Loucy (cell line): ENCODE results near the gene CYP3A4.
"Not testable (repeated sequence)": the region's sequence is repeated elsewhere in the genome, so short reads cannot be mapped to it uniquely, and the experiment has no call there.

Experiments
- H2AFZ ChIP-seq: fragments of 200-600 bp; sonication (generic); 2 replicates; pipeline ENCODE4 v1.6.0; 2016; ENCODE audit warnings: antibody characterized with exemption, mild to moderate bottlenecking, low read length, moderate library complexity
- H3F3A ChIP-seq: fragments of 200-600 bp; 2 replicates; pipeline ENCODE4 v1.6.0; 2016; ENCODE audit warnings: antibody characterized with exemption, low read depth, mild to moderate bottlenecking
- H3K27me3 ChIP-seq: fragments of 200-600 bp; sonication (generic); 2 replicates; pipeline ENCODE4 v1.6.1; 2014; ENCODE audit warnings: low read length, mild to moderate bottlenecking; ENCODE audit not compliant: insufficient read depth, poor library complexity, severe bottlenecking
- H3K36me3 ChIP-seq: fragments of 200-600 bp; sonication (generic); 2 replicates; pipeline ENCODE4 v1.6.1; 2016; ENCODE audit warnings: low read length; ENCODE audit not compliant: insufficient read depth
- H3K4me1 ChIP-seq: fragments of 200-600 bp; sonication (generic); 2 replicates; pipeline ENCODE4 v1.5.1; 2014; ENCODE audit warnings: low read length, mild to moderate bottlenecking; ENCODE audit not compliant: insufficient read depth, poor library complexity, severe bottlenecking
- H3K4me2 ChIP-seq: fragments of 200-600 bp; sonication (generic); 2 replicates; pipeline ENCODE4 v1.6.0; 2014; ENCODE audit warnings: antibody characterized with exemption, low read length, low read depth, mild to moderate bottlenecking; ENCODE audit not compliant: poor library complexity, severe bottlenecking
- H3K4me3 ChIP-seq: fragments of 200-600 bp; sonication (generic); 2 replicates; pipeline ENCODE4 v1.5.1; 2014; ENCODE audit warnings: low read length, mild to moderate bottlenecking, mixed read lengths; ENCODE audit not compliant: poor library complexity, severe bottlenecking
- H3K79me2 ChIP-seq: fragments of 200-600 bp; sonication (generic); 2 replicates; pipeline ENCODE4 v1.6.1; 2014; ENCODE audit warnings: low read length; ENCODE audit not compliant: insufficient read depth
- H3K9ac ChIP-seq: fragments of 200-600 bp; sonication (generic); 2 replicates; pipeline ENCODE4 v1.6.0; 2014; ENCODE audit warnings: mild to moderate bottlenecking, low read depth, low read length, moderate library complexity; ENCODE audit not compliant: poor library complexity, severe bottlenecking
- H3K9me2 ChIP-seq: fragments of 200-600 bp; sonication (generic); replicated peaks from 2 replicates; pipeline ENCODE4 v1.6.1; 2016; ENCODE audit warnings: low read depth, low read length, mixed read lengths
- H3K9me3 ChIP-seq: fragments of 200-600 bp; sonication (generic); 2 replicates; pipeline ENCODE4 v1.6.1; 2014; ENCODE audit warnings: mild to moderate bottlenecking, antibody characterized with exemption, low read length, low read depth; ENCODE audit not compliant: insufficient read depth
- H4K20me1 ChIP-seq: fragments of 200-600 bp; sonication (generic); 2 replicates; pipeline ENCODE4 v1.6.0; 2014; ENCODE audit warnings: antibody characterized with exemption, low read length, mild to moderate bottlenecking; ENCODE audit not compliant: insufficient read depth, poor library complexity, severe bottlenecking
- CTCF ChIP-seq: fragments of 200-600 bp; sonication (generic); conservative IDR thresholded peaks from 2 replicates; pipeline ENCODE4 v1.5.1; 2014; ENCODE audit warnings: mild to moderate bottlenecking, antibody characterized with exemption, low read length
- EZH2phosphoT487 ChIP-seq: fragments of 200-600 bp; IDR thresholded peaks from 2 replicates; pipeline ENCODE4 v1.6.1; 2018; ENCODE audit warnings: antibody characterized with exemption, mild to moderate bottlenecking, moderate library complexity, borderline replicate concordance

CYP3A4 gene

GRCh38 chr7:99798972-99799371 lies 15.0 kb upstream of the CYP3A4 start:
- H3K27me3 ChIP-seq, result no peaks in the 10 kb centered on the region
- H4K20me1 ChIP-seq, result no peaks in the 10 kb centered on the region
- no peak overlapping the region for H3K4me3 ChIP-seq
- no peaks in the 10 kb centered on the region for H3K79me2 ChIP-seq
- H3K4me2 ChIP-seq, result no peak overlapping the region
- no peaks in the 10 kb centered on the region for H3K9me2 ChIP-seq
- TF ChIP-seq EZH2phosphoT487 (no peak), CTCF (no peak)
- no peaks in the 10 kb centered on the region for H3K36me3 ChIP-seq
- no peaks in the 10 kb centered on the region for H3F3A ChIP-seq
- H2AFZ ChIP-seq, result no peak overlapping the region
- H3K4me1 ChIP-seq, result no peaks in the 10 kb centered on the region
- no peak overlapping the region for H3K9ac ChIP-seq
- H3K9me3 ChIP-seq, result no peaks in the 10 kb centered on the region

GRCh38 chr7:99795864-99796263 lies 11.9 kb upstream of the CYP3A4 start:
- not testable (repeated sequence) for H3K79me2 ChIP-seq, H3K9me2 ChIP-seq, H3K9ac ChIP-seq

GRCh38 chr7:99794585-99795502 lies 10.9 kb upstream of the CYP3A4 start:
- Histone ChIP-seq H3K79me2 (no peaks in the 10 kb centered on the region), H3F3A (no peaks in the 10 kb centered on the region), H2AFZ (no peak overlapping the region)

More at GRCh38 chr7:99795864-99796263, 11.9 kb upstream of the CYP3A4 start:
- H2AFZ ChIP-seq, H3K4me2 ChIP-seq, H3K27me3 ChIP-seq, H3K9me3 ChIP-seq, H3K36me3 ChIP-seq, H4K20me1 ChIP-seq, H3K4me3 ChIP-seq, H3F3A ChIP-seq, H3K4me1 ChIP-seq: not testable (repeated sequence)

More at GRCh38 chr7:99794585-99795502, 10.9 kb upstream of the CYP3A4 start:
- Histone ChIP-seq H3K9me2 (no peaks in the 10 kb centered on the region), H3K4me1 (no peaks in the 10 kb centered on the region), H3K36me3 (no peaks in the 10 kb centered on the region), H3K4me3 (no peak overlapping the region), H3K27me3 (no peaks in the 10 kb centered on the region), H4K20me1 (no peaks in the 10 kb centered on the region), H3K4me2 (no peak overlapping the region), H3K9me3 (no peaks in the 10 kb centered on the region), H3K9ac (no peak overlapping the region)
- TF ChIP-seq CTCF (no peak), EZH2phosphoT487 (no peak)
